HCT116 (cell line): ENCODE data around the gene ANTXR2. TPM values are rescaled to one million over a fixed set of nuclear protein-coding genes. Genes with fewer than 3 reads are reported as not detected.

ENCODE experiments used
- ATAC-seq: fragments of 200-7000 bp; cut with Tn5 transposase; 2 replicates; pipeline ENCODE4 v1.9.1; 2020; ENCODE audit warnings: mild to moderate bottlenecking, moderate library complexity
- BruUV-seq: library from RNA; stranded (reverse); fragments of 400-500 nt; replicated peaks from 2 replicates; lab custom pipeline; 2021; lab: Mats Ljungman, UMichigan
- CTCF ChIA-PET: fragments of 300-600 bp; sonication (Branson Sonifier 250); formaldehyde crosslinking; loops from one replicate; lab custom pipeline; 2021; ENCODE audit warnings: antibody characterized with exemption; lab: Charles Lee
- POLR2A ChIA-PET: fragments of 300-600, 350-600 bp; sonication (Branson Sonifier 250); formaldehyde crosslinking; loops from one replicate; lab custom pipeline; 2021; ENCODE audit warnings: antibody characterized with exemption; lab: Charles Lee
- RAD21 ChIA-PET, 2 experiments: fragments of 300-600 bp; sonication (Branson Sonifier 250); formaldehyde crosslinking; loops; one replicate each; lab custom pipeline; 2023; ENCODE audit warnings: low total read pairs in 2 of 2; ENCODE audit not compliant: uncharacterized antibody in 2 of 2, unreplicated experiment in 2 of 2, low non-redundant PET in 1 of 2; lab: Charles Lee
- DNase-seq: peaks from one replicate; pipeline ENCODE4 v3.0.0-alpha.2; 2010; ENCODE audit warnings: low read depth, low spot score
- H2AFZ ChIP-seq: fragments of 200-600 bp; shearing (Covaris generic), sonication (generic); 2 replicates; pipeline ENCODE4 v1.6.1; 2017; ENCODE audit warnings: low read depth, mixed run types, mixed read lengths, antibody characterized with exemption, low read length; ENCODE audit not compliant: poor library complexity, severe bottlenecking
- H3K27ac ChIP-seq: 2 replicates; pipeline ENCODE4 v1.5.1; 2012; ENCODE audit warnings: low read depth, low read length
- H3K27me3 ChIP-seq: fragments of 200-600 bp; sonication (generic); 2 replicates; pipeline ENCODE4 v1.6.1; 2016; ENCODE audit warnings: mixed run types, low read length, mixed read lengths; ENCODE audit not compliant: insufficient read depth
- H3K36me3 ChIP-seq, 2 experiments: fragments of 200-500 bp in 1 of 2; fragments of 200-600 bp in 1 of 2; sonication (Bioruptor generic) in 1 of 2; sonication (generic) in 1 of 2; 2 replicates each; pipeline versions ENCODE4 v1.5.1 to v1.6.1; 2014 to 2016; ENCODE audit warnings: low read length in 2 of 2, inconsistent platforms in 1 of 2, mixed read lengths in 1 of 2, mixed run types in 1 of 2; ENCODE audit not compliant: insufficient read depth in 2 of 2, control insufficient read depth in 1 of 2
- H3K4me1 ChIP-seq, 2 experiments: fragments of 200-600 bp in 1 of 2; sonication (generic) in 1 of 2; 2 replicates each; pipeline versions ENCODE4 v1.5.1 to v1.6.1; 2012 to 2017; ENCODE audit warnings: low read length in 2 of 2, inconsistent platforms in 1 of 2, mild to moderate bottlenecking in 1 of 2, mixed read lengths in 1 of 2, mixed run types in 1 of 2, moderate library complexity in 1 of 2; ENCODE audit not compliant: insufficient read depth in 2 of 2, control insufficient read depth in 1 of 2
- H3K4me2 ChIP-seq: fragments of 200-600 bp; sonication (generic); 2 replicates; pipeline ENCODE4 v1.6.1; 2017; ENCODE audit warnings: mixed run types, low read length, mixed read lengths
- H3K4me3 ChIP-seq, 2 experiments: fragments of 200-600 bp in 1 of 2; sonication (generic) in 1 of 2; replicated peaks in 1 of 2; 2 replicates each; pipeline ENCODE4 v1.5.1; 2011 to 2016; ENCODE audit warnings: low read length in 2 of 2, control low read depth in 1 of 2, low read depth in 1 of 2, mild to moderate bottlenecking in 1 of 2, mixed read lengths in 1 of 2, mixed run types in 1 of 2
- H3K79me2 ChIP-seq: fragments of 200-600 bp; sonication (generic); 2 replicates; pipeline ENCODE4 v1.6.1; 2017; ENCODE audit warnings: mild to moderate bottlenecking, mixed run types, low read length, moderate library complexity, mixed read lengths; ENCODE audit not compliant: insufficient read depth
- H3K9ac ChIP-seq: fragments of 200-600 bp; sonication (generic); 2 replicates; pipeline ENCODE4 v1.6.1; 2016; ENCODE audit warnings: low read length, mixed read lengths
- H3K9me2 ChIP-seq: fragments of 200-600 bp; sonication (generic), shearing (Covaris generic); 2 replicates; pipeline ENCODE4 v1.6.1; 2017; ENCODE audit warnings: mixed run types, mild to moderate bottlenecking, moderate library complexity; ENCODE audit not compliant: insufficient read depth
- H3K9me3 ChIP-seq, 2 experiments: fragments of 200-500 bp in 1 of 2; fragments of 200-600 bp in 1 of 2; sonication (Bioruptor generic) in 1 of 2; sonication (generic) in 1 of 2; 2 replicates each; pipeline ENCODE4 v1.6.1; 2014 to 2017; ENCODE audit warnings: low read length in 2 of 2, mixed read lengths in 2 of 2, inconsistent platforms in 1 of 2, low read depth in 1 of 2, mild to moderate bottlenecking in 1 of 2, mixed run types in 1 of 2, moderate library complexity in 1 of 2; ENCODE audit not compliant: control insufficient read depth in 1 of 2, insufficient read depth in 1 of 2
- H4K20me1 ChIP-seq: fragments of 200-600 bp; sonication (generic), shearing (Covaris generic); 2 replicates; pipeline ENCODE4 v1.6.1; 2017; ENCODE audit warnings: mixed run types, mild to moderate bottlenecking, moderate library complexity; ENCODE audit not compliant: insufficient read depth
- MAX ChIP-seq: IDR thresholded peaks from 2 replicates; pipeline ENCODE4 v1.6.1; 2012
- POLR2AphosphoS5 ChIP-seq: IDR thresholded peaks from 2 replicates; pipeline ENCODE4 v1.6.1; 2011; ENCODE audit warnings: mild to moderate bottlenecking, low read depth, low read length, moderate library complexity
- REST ChIP-seq: IDR thresholded peaks from 2 replicates; pipeline ENCODE4 v1.6.1; 2012; ENCODE audit warnings: low read depth
- SP1 ChIP-seq: IDR thresholded peaks from 2 replicates; pipeline ENCODE4 v1.6.1; 2012; ENCODE audit warnings: low read depth
- SRF ChIP-seq: IDR thresholded peaks from 2 replicates; pipeline ENCODE4 v1.6.1; 2012; ENCODE audit warnings: low read depth
- ZNF274 ChIP-seq: fragments of 200-500 bp; sonication (Bioruptor generic); IDR thresholded peaks from 2 replicates; pipeline ENCODE4 v1.6.1; 2014; ENCODE audit warnings: mild to moderate bottlenecking, low read depth, low read length, inconsistent platforms
- intact Hi-C: fragments of 100-400 bp; cut with micrococcal nuclease; formaldehyde crosslinking; loops from 2 replicates; pipeline ENCODE4 v1.10.0; 2022
- total RNA-seq: library from RNA; stranded (reverse); gene quantifications from one replicate; pipeline ENCODE4 v1.2.1, GENCODE V29; 2021; ENCODE audit not compliant: unreplicated experiment

ANTXR2 gene
- total RNA-seq, 1 experiment from 2014 or later = 6.3 TPM

- no peaks in the 10 kb centered on the region for H4K20me1 ChIP-seq
- H2AFZ ChIP-seq = no peak overlapping the region
- ATAC-seq (no peak), DNase-seq (no peak)
- H3K9me3 ChIP-seq = no peaks in the 10 kb centered on the region; a peak in 1 of 4 replicates
- H3K27ac ChIP-seq = no peak overlapping the region
- ChIA-PET RAD21 (no interaction called here), POLR2A (no interaction called here), CTCF (no interaction called here)
- H3K27me3 ChIP-seq = no peaks in the 10 kb centered on the region
- BruUV-seq = no TSS peak
- intact Hi-C loops = no loop called here
- H3K36me3 ChIP-seq = no peaks in the 10 kb centered on the region
- H3K4me1 ChIP-seq = no peaks in the 10 kb centered on the region
- no peak overlapping the region for H3K9ac ChIP-seq
- no peak overlapping the region for H3K4me2 ChIP-seq
- H3K79me2 ChIP-seq = no peaks in the 10 kb centered on the region
- H3K9me2 ChIP-seq = no peaks in the 10 kb centered on the region
- H3K4me3 ChIP-seq = no peak overlapping the region
- TF ChIP-seq SP1 = no peak
- no peak for TF ChIP-seq SRF
- TF ChIP-seq MAX = no peak
- no peak for TF ChIP-seq POLR2AphosphoS5
- TF ChIP-seq REST = no peak
- no peak for TF ChIP-seq ZNF274
- TF ChIP-seq, all 23 proteins: peak for 0
Observed at GRCh38 chr4:79979785-79980437, 93.1 kb downstream of the ANTXR2 start.
